Endothelial cell of umbilical vein (primary cell): Measurements from ENCODE around the gene SLC12A8. TPM values are rescaled to one million over a fixed set of nuclear protein-coding genes. Genes with fewer than 3 reads are reported as not detected.

Source experiments
- BruUV-seq: library from RNA; stranded (reverse); fragments of 400-500 nt; replicated peaks from 2 replicates; lab custom pipeline; 2021; lab: Mats Ljungman, UMichigan
- CTCF ChIA-PET: fragments of 300-600, 350-600 bp; sonication (Branson Sonifier 250); formaldehyde crosslinking; loops from one replicate; lab custom pipeline; 2021; ENCODE audit warnings: antibody characterized with exemption, inconsistent platforms; lab: Charles Lee
- POLR2A ChIA-PET: fragments of 300-600, 350-600 bp; sonication (Branson Sonifier 250); formaldehyde crosslinking; loops from one replicate; lab custom pipeline; 2021; ENCODE audit warnings: antibody characterized with exemption, inconsistent platforms; lab: Charles Lee
- DNase-seq: peaks from one replicate; pipeline ENCODE4 v3.0.0-alpha.2; 2011; ENCODE audit warnings: low read depth, low spot score
- FAIRE-seq: peaks from 2 replicates; lab custom pipeline; 2011; peaks lifted over from hg19 to GRCh38; lab: Jason Lieb, UNC
- H2AFZ ChIP-seq: 2 replicates; pipeline ENCODE4 v1.6.0; 2012; ENCODE audit warnings: low read depth, low read length, control low read depth, inconsistent platforms
- H3K27ac ChIP-seq: 2 replicates; pipeline ENCODE4 v1.5.1; 2011; ENCODE audit warnings: low read depth, mild to moderate bottlenecking, control low read depth, low read length, moderate library complexity; ENCODE audit not compliant: insufficient read depth
- H3K27me3 ChIP-seq, 2 experiments: 2 replicates each; pipeline versions ENCODE4 v1.6.0 to v1.6.1; 2011; ENCODE audit warnings: low read length in 2 of 2, mixed read lengths in 1 of 2; ENCODE audit not compliant: control insufficient read depth in 2 of 2, insufficient read depth in 2 of 2
- H3K36me3 ChIP-seq, 2 experiments: 2 replicates in 1 of 2; 3 replicates in 1 of 2; pipeline ENCODE4 v1.5.1; 2011; ENCODE audit warnings: low read length in 2 of 2, mild to moderate bottlenecking in 1 of 2, moderate library complexity in 1 of 2; ENCODE audit not compliant: control insufficient read depth in 2 of 2, insufficient read depth in 2 of 2; ENCODE audit errors: extremely low read depth in 1 of 2
- H3K4me1 ChIP-seq: 3 replicates; pipeline ENCODE4 v1.5.1; 2011; ENCODE audit warnings: mild to moderate bottlenecking, low read length; ENCODE audit not compliant: control insufficient read depth, insufficient read depth; ENCODE audit errors: extremely low read depth
- H3K4me2 ChIP-seq: 2 replicates; pipeline ENCODE4 v1.6.1; 2011; ENCODE audit warnings: low read length, control low read depth, mixed read lengths; ENCODE audit not compliant: insufficient read depth
- H3K4me3 ChIP-seq, 3 experiments: fragments of 200-600 bp in 1 of 3; sonication (generic), shearing (Covaris generic) in 1 of 3; replicated peaks in 1 of 3; 2 replicates each; pipeline ENCODE4 v1.5.1; 2011 to 2016; ENCODE audit warnings: control low read depth in 3 of 3, low read length in 3 of 3, mild to moderate bottlenecking in 2 of 3, inconsistent platforms in 1 of 3, low read depth in 1 of 3, moderate library complexity in 1 of 3; ENCODE audit not compliant: insufficient read depth in 1 of 3
- H3K79me2 ChIP-seq: 2 replicates; pipeline ENCODE4 v1.6.0; 2012; ENCODE audit warnings: low read length, inconsistent platforms; ENCODE audit not compliant: control insufficient read depth, insufficient read depth
- H3K9ac ChIP-seq: replicated peaks from 2 replicates; pipeline ENCODE3; 2011; ENCODE audit warnings: low read length, control low read depth; ENCODE audit not compliant: insufficient read depth; ENCODE audit errors: extremely low read depth
- H3K9me1 ChIP-seq: replicated peaks from 3 replicates; pipeline ENCODE4 v1.6.0; 2011; ENCODE audit warnings: mild to moderate bottlenecking, low read length; ENCODE audit not compliant: control insufficient read depth, insufficient read depth; ENCODE audit errors: extremely low read depth
- H3K9me3 ChIP-seq: replicated peaks from 2 replicates; pipeline ENCODE4 v1.5.1; 2012; ENCODE audit warnings: low read length, inconsistent platforms; ENCODE audit not compliant: control insufficient read depth, insufficient read depth
- H4K20me1 ChIP-seq: replicated peaks from 2 replicates; pipeline ENCODE3; 2011; ENCODE audit warnings: mild to moderate bottlenecking, low read length; ENCODE audit not compliant: control insufficient read depth, insufficient read depth; ENCODE audit errors: extremely low read depth
- EZH2 ChIP-seq: IDR thresholded peaks from 2 replicates; pipeline ENCODE4 v1.6.1; 2012; ENCODE audit warnings: borderline replicate concordance, low read depth, mild to moderate bottlenecking, moderate library complexity, low read length, inconsistent platforms; ENCODE audit not compliant: severe bottlenecking
- FOS ChIP-seq: IDR thresholded peaks from 2 replicates; pipeline ENCODE4 v1.6.1; 2011; ENCODE audit warnings: mild to moderate bottlenecking, low read length, moderate library complexity, borderline replicate concordance; ENCODE audit not compliant: insufficient read depth
- GATA2 ChIP-seq: IDR thresholded peaks from 2 replicates; pipeline ENCODE4 v1.7.0; 2011; ENCODE audit warnings: low read depth, mild to moderate bottlenecking, moderate library complexity, mixed read lengths, low read length; ENCODE audit not compliant: insufficient read length, insufficient read depth
- JUN ChIP-seq: IDR thresholded peaks from 2 replicates; pipeline ENCODE4 v1.6.1; 2011; ENCODE audit warnings: borderline replicate concordance, low read depth; ENCODE audit not compliant: insufficient read length, insufficient read depth
- MYC ChIP-seq: IDR thresholded peaks from one replicate; pipeline ENCODE4 v1.6.1; 2011; ENCODE audit warnings: mild to moderate bottlenecking, low read depth, low read length
- POLR2A ChIP-seq: IDR thresholded peaks from 2 replicates; pipeline ENCODE4 v1.6.1; 2012; ENCODE audit warnings: low read depth, mild to moderate bottlenecking, control low read depth, low read length
- POLR2AphosphoS5 ChIP-seq: IDR thresholded peaks from 2 replicates; pipeline ENCODE4 v1.6.1; 2012; ENCODE audit warnings: low read depth, mild to moderate bottlenecking, control low read depth, low read length, moderate library complexity; ENCODE audit not compliant: insufficient read depth
- dilution Hi-C: fragments of 300-500 bp; cut with MboI; formaldehyde crosslinking; loops from one replicate; pipeline ENCODE4 v1.15.0; 2019; ENCODE audit warnings: low sequenced_read_pairs; ENCODE audit not compliant: extremely low pct_ligation_motif_present
- intact Hi-C: fragments of 100-400 bp; cut with micrococcal nuclease; formaldehyde crosslinking; loops from one replicate; pipeline ENCODE4 v1.10.0; 2022
- polyA plus RNA-seq, 4 experiments: library from polyadenylated mRNA; depleted of rRNA in 3 of 4; stranded (reverse) in 3 of 4; unstranded in 1 of 4; fragments of >200 nt; gene quantifications; 2 replicates each; pipeline versions ENCODE4 v1.2.1 to v1.2.3, GENCODE V29; 2011 to 2012; ENCODE audit warnings: missing spikeins in 1 of 4
- total RNA-seq: library from RNA; stranded (reverse); gene quantifications from 2 replicates; pipeline ENCODE4 v1.2.3, GENCODE V29; 2021
- TF ChIP-seq, protein P1 (sequence below), 2 donors: IDR thresholded peaks; 1 replicate in 1 of 2; 2 replicates in 1 of 2; pipeline ENCODE4 v1.5.1; 2011; ENCODE audit warnings: low read length in 2 of 2, mild to moderate bottlenecking in 2 of 2, moderate library complexity in 2 of 2, control low read depth in 1 of 2, inconsistent platforms in 1 of 2, low read depth in 1 of 2; ENCODE audit not compliant: insufficient read depth in 1 of 2; ENCODE audit errors: extremely low read depth in 1 of 2
- TF ChIP-seq, protein P2 (sequence below): IDR thresholded peaks from 2 replicates; pipeline ENCODE4 v1.6.1; 2011; ENCODE audit not compliant: insufficient read depth, insufficient read length

SLC12A8 gene
- total and polyA plus RNA-seq, 2 donors (not counting 3 experiments of a cell fraction or from before 2014, with no cell fraction given): 0.86 to 0.90 TPM

DNA sequence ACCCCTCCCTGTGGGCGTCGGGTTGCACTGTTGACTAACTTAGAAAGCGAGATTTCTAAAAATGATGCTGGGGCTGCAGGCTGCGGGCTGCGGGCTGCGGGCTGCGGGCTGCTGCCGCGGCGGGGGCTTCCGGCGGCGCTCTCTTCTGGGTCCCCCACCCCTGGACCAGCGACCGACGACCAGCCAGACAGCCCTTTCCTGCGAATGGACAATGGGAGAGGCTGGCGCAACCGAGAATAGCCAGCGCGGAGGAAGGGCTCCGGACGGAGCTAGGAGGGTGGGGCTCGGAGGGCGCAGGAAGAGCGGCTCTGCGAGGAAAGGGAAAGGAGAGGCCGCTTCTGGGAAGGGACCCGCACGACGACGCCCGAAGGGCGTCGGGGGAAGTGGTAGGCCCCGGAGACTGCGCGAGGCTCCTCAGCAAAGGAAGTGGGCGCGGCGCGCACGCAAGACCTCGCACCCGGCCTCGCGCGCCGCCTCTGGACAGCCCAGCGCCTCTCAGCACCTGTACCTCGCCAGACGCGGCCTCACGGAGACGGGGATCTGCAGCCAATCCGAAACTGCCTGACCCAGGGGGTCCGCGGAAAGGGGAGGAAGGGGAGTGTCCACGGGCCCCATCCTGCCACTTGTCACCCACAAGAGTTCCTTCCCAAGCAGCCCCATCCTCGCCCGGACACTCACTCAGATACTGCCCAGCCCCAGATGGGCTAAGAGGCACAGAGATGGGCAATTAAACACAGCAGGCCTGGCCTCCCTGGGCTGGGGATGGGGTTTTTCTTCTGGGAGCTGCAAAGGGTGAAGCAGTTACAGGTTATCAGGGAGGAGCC is 70.7 kb downstream of the SLC12A8 start:
- DNase-seq: peak; percentile 37
- no peak overlapping the region for H3K27ac ChIP-seq
- no peaks in the 10 kb centered on the region for H3K27me3 ChIP-seq
- BruUV-seq: no TSS peak
- intact Hi-C loops (loop anchor here (5.0 kb wide), 2 partner anchors 80 to 235 kb away; partner anchors contain the start of gene ZNF148), dilution Hi-C loops (no loop called here)
- peak overlapping the region in 2 of 3 experiments; percentile 10 to 35 for H3K4me3 ChIP-seq
- TF ChIP-seq, protein P1, sequence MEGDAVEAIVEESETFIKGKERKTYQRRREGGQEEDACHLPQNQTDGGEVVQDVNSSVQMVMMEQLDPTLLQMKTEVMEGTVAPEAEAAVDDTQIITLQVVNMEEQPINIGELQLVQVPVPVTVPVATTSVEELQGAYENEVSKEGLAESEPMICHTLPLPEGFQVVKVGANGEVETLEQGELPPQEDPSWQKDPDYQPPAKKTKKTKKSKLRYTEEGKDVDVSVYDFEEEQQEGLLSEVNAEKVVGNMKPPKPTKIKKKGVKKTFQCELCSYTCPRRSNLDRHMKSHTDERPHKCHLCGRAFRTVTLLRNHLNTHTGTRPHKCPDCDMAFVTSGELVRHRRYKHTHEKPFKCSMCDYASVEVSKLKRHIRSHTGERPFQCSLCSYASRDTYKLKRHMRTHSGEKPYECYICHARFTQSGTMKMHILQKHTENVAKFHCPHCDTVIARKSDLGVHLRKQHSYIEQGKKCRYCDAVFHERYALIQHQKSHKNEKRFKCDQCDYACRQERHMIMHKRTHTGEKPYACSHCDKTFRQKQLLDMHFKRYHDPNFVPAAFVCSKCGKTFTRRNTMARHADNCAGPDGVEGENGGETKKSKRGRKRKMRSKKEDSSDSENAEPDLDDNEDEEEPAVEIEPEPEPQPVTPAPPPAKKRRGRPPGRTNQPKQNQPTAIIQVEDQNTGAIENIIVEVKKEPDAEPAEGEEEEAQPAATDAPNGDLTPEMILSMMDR (IDR thresholded peaks at IDR 0.05; ENCODE audit: extremely low read depth in 1 of 2, insufficient read depth in 1 of 2, low read depth in 1 of 2, low read length in 2 of 2): peak in 1 of 2 donors; percentile 59
- TF ChIP-seq GATA2 (no peak), POLR2A (no peak), FOS (no peak), POLR2AphosphoS5 (peak; percentile 21), EZH2 (no peak), JUN (no peak), MYC (no peak)
- TF ChIP-seq, protein P2, sequence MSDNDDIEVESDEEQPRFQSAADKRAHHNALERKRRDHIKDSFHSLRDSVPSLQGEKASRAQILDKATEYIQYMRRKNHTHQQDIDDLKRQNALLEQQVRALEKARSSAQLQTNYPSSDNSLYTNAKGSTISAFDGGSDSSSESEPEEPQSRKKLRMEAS: no peak
- peak overlapping the region; percentile 95 for H2AFZ ChIP-seq
- no peaks in the 10 kb centered on the region for H3K9me3 ChIP-seq
- CTCF ChIA-PET: interaction anchor here (0.6 to 2.6 kb wide), 7 partner anchors 9 to 444 kb away, joined by 3 to 9 read pairs (median 4); no protein-coding TSS in a partner anchor
- POLR2A ChIA-PET: no interaction called here
- FAIRE-seq: peak; percentile 89
- no peaks in the 10 kb centered on the region for H3K79me2 ChIP-seq
- H3K4me2 ChIP-seq: peak overlapping the region; percentile 31
- no peaks in the 10 kb centered on the region for H3K9me1 ChIP-seq
- H3K9ac ChIP-seq: peak overlapping the region; percentile 44
- no peaks in the 10 kb centered on the region for H3K36me3 ChIP-seq
- peaks cover 12% of the 10 kb centered on the region for H3K4me1 ChIP-seq
- H4K20me1 ChIP-seq: no peaks in the 10 kb centered on the region
